Effector CD8-positive, alpha-beta T cell (primary cell): ENCODE results near the gene DDX41.

Experiments
- DNase-seq: peaks from one replicate; lab custom pipeline; 2025; lab: John Stamatoyannopoulos, UW

The DDX41 gene

GRCh38 chr5:177483994-177484901 is 32.5 kb downstream of the DDX41 start:
- DNase-seq, result no peak

GRCh38 chr5:177483042-177483441 is 33.7 kb downstream of the DDX41 start:
- no peak for DNase-seq

GRCh38 chr5:177482359-177482795 is 34.4 kb downstream of the DDX41 start:
- no peak for DNase-seq

- no peak for DNase-seq
These were observed 37.0 kb downstream of the DDX41 start for GRCh38 chr5:177479774-177480173.

GRCh38 chr5:177478711-177479646 is 37.8 kb downstream of the DDX41 start:
- no peak for DNase-seq

- DNase-seq, result no peak
These were observed 38.9 kb downstream of the DDX41 start for GRCh38 chr5:177477701-177478477.

- DNase-seq, result no peak
These were observed 40.1 kb downstream of the DDX41 start for GRCh38 chr5:177476531-177477233.

- DNase-seq, result no peak
These were observed 41.0 kb downstream of the DDX41 start for GRCh38 chr5:177475563-177476427.

- DNase-seq, result no peak
These were observed 41.8 kb downstream of the DDX41 start for GRCh38 chr5:177474846-177475562.

- no peak for DNase-seq
These were observed 42.7 kb downstream of the DDX41 start for GRCh38 chr5:177474002-177474476.

GRCh38 chr5:177473443-177474001 is 43.2 kb downstream of the DDX41 start, which contains the start of gene DBN1:
Gene DBN1, minus strand, starts transcription at chr5:177473634. Its CDS starts 113 bp downstream, at chr5:177473521.
- DNase-seq, result no peak

- peak; percentile 46 for DNase-seq
These were observed 44.0 kb downstream of the DDX41 start for GRCh38 chr5:177472460-177473442.

- no peak for DNase-seq
These were observed 45.0 kb downstream of the DDX41 start for GRCh38 chr5:177471610-177472356.

- no peak for DNase-seq
These were observed 45.8 kb downstream of the DDX41 start for GRCh38 chr5:177470759-177471536.

- no peak for DNase-seq
These were observed 46.8 kb downstream of the DDX41 start for GRCh38 chr5:177469750-177470525.
